Measurements from ENCODE around the gene B3GNT3.
"Not testable (repeated sequence)": the region's sequence is repeated elsewhere in the genome, so short reads cannot be mapped to it uniquely, and the experiment has no call there.

The B3GNT3 gene

GRCh38 chr19:17797424-17798201 lies 2.7 kb downstream of the B3GNT3 start:
- DNase-seq, result no peak

- not testable (repeated sequence) for DNase-seq
Observed at GRCh38 chr19:17798599-17798998, 3.7 kb downstream of the B3GNT3 start.

GRCh38 chr19:17802137-17802858 lies 7.4 kb downstream of the B3GNT3 start:
- no peak for DNase-seq

GRCh38 chr19:17803264-17803896 lies 8.4 kb downstream of the B3GNT3 start:
- DNase-seq, result no peak

- DNase-seq, result no peak
Observed at GRCh38 chr19:17805427-17805826, 10.5 kb downstream of the B3GNT3 start.

GRCh38 chr19:17806945-17807344 lies 12.0 kb downstream of the B3GNT3 start:
- DNase-seq, result no peak

- DNase-seq, result no peak
Observed at GRCh38 chr19:17807731-17808316, 12.9 kb downstream of the B3GNT3 start.

GRCh38 chr19:17811103-17811502 lies 16.2 kb downstream of the B3GNT3 start:
- no peak for DNase-seq

GRCh38 chr19:17811681-17812080 lies 16.7 kb downstream of the B3GNT3 start:
- no peak for DNase-seq

GRCh38 chr19:17812099-17812498 lies 17.2 kb downstream of the B3GNT3 start:
- DNase-seq, result no peak

GRCh38 chr19:17817668-17818363 lies 22.9 kb downstream of the B3GNT3 start:
- DNase-seq, result no peak

- no peak for DNase-seq
Observed at GRCh38 chr19:17821190-17821589, 26.3 kb downstream of the B3GNT3 start, which contains the start of gene INSL3. Gene INSL3, minus strand, starts transcription at chr19:17821519. Its CDS starts 13 bp downstream, at chr19:17821506.

GRCh38 chr19:17824339-17824738 lies 29.4 kb downstream of the B3GNT3 start:
- no peak for DNase-seq

GRCh38 chr19:17826508-17827056 lies 31.6 kb downstream of the B3GNT3 start:
- no peak for DNase-seq

- DNase-seq, result peak; percentile 59
Observed at GRCh38 chr19:17829855-17830566, 35.1 kb downstream of the B3GNT3 start.

GRCh38 chr19:17830567-17831418 lies 35.9 kb downstream of the B3GNT3 start:
- peak; percentile 84 for DNase-seq

GRCh38 chr19:17831419-17831888 lies 36.5 kb downstream of the B3GNT3 start:
- no peak for DNase-seq

GRCh38 chr19:17832443-17833208 lies 37.7 kb downstream of the B3GNT3 start:
- no peak for DNase-seq

GRCh38 chr19:17834350-17835181 lies 39.6 kb downstream of the B3GNT3 start:
- no peak for DNase-seq
